Measurements from ENCODE around the gene FAM167B.
A peak's percentile ranks its signal among the peaks of the same experiment; 100 is the strongest.

Gene FAM167B

DNA sequence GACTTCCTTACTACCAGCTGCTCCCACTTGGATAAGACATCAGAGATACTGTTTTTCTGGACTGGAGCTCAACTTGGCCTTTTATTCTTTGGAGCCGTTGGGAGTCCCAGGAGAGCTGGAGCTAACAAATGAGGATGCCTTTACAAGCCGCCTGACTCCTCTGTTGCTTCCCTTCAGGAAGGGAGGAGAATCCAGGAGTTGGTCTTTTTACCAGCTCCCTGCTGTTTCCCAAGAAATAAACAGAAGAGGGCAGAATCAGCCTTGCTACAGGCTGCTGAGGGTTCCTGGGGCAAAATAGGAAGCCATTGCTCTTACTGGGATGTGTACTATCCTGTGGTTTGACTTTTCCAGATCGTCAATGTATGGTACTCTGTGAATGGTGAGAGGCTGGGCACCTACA is 23.3 kb upstream of the FAM167B start:
- no peak for DNase-seq (ENCODE audit: low spot score)

GRCh38 chr1:32224285-32224684 is 22.7 kb upstream of the FAM167B start:
- DNase-seq (ENCODE audit: low spot score): no peak

GRCh38 chr1:32228771-32229170 is 18.3 kb upstream of the FAM167B start:
- DNase-seq (ENCODE audit: low spot score): no peak

- DNase-seq (ENCODE audit: low spot score): no peak
Measured at GRCh38 chr1:32231843-32232432, 15.1 kb upstream of the FAM167B start.

DNA sequence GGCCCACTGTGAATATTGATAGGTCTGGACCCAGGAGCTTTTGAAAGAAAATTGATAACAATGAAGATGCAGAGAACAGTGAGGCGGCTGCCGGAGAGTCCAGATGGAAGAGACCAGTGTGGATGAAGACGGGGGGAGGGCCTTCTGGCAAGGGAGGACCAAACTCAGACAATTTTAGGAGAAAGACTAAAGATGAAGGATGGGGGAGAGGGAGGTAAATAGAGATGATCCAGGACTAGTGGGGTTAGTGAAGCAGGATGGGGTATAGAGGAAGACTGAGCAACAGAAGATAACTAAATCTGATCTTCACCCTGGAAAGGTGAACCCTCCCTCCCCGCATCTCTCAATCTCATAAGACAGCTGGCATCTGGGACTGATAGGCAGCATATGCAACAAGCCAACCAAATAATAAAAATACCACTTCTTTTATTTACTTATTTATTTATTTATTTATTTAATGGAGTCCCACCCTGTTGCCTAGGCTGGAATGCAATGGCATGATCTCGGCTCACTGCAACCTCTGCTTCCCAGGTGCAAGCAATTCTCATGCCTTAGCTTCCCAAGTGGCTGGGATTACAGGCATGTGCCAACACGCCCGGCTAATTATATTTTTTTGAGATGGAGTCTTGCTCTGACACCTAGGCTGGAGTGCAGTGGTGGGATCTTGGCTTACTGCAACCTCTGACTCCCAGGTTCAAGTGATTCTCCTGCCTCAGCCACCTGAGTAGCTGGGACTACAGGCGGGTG is 14.3 kb upstream of the FAM167B start:
- DNase-seq (ENCODE audit: low spot score): no peak

- no peak for DNase-seq (ENCODE audit: low spot score)
Measured at GRCh38 chr1:32234792-32235191, 12.2 kb upstream of the FAM167B start.

GRCh38 chr1:32239337-32239736 is 7.7 kb upstream of the FAM167B start:
- no peak for DNase-seq (ENCODE audit: low spot score)

DNA sequence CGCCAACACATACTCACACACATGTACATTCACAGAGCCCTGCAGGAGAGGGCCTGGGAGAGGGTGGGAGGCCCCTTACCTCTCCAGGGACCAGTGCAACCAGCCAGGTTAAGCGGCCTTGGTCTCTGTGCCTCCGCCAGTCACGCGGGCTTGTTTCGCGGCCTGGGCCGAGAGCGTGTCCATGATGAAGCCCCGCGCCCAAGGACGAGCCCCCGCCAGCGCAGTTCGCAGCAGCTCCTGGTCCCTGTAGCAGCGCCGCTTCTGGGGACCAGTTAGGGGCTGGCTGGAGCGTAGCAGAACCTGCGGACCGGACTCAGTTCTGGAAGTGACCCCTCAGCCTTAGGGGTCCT is 7.3 kb upstream of the FAM167B start:
- DNase-seq (ENCODE audit: low spot score): no peak

GRCh38 chr1:32240140-32240951 is 6.7 kb upstream of the FAM167B start:
- peak; percentile 89 for DNase-seq (ENCODE audit: low spot score)

GRCh38 chr1:32241001-32241763 is 5.8 kb upstream of the FAM167B start:
- DNase-seq (ENCODE audit: low spot score): peak; percentile 62

DNA sequence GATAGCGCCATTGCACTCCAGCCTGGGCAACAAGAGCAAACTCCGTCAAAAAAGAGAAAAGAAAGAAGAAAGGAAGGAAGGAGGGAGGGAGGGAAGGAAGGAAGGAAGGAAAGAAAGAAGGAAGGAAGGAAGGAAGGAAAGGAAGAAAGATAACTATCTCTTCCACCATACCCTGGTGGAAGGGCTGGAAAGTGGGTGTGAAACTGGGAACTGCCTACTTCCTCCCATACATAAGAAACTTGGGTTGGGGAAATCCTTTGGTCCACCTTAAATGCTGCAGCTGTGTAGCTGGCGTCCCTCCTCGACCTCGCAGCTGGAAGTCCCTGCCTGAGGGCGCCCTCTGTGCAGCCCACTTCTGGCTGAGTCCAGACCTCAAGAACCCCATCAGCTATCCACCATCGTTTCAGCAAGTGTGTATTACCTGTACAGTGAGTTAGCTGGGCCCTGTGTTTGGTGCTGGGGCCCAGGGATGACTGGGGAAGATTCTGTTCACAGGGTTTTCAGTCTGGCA is 4.6 kb upstream of the FAM167B start:
- DNase-seq (ENCODE audit: low spot score): no peak

- DNase-seq (ENCODE audit: low spot score): no peak
Measured at GRCh38 chr1:32247452-32247851, 430 bp downstream of the FAM167B start.

DNA sequence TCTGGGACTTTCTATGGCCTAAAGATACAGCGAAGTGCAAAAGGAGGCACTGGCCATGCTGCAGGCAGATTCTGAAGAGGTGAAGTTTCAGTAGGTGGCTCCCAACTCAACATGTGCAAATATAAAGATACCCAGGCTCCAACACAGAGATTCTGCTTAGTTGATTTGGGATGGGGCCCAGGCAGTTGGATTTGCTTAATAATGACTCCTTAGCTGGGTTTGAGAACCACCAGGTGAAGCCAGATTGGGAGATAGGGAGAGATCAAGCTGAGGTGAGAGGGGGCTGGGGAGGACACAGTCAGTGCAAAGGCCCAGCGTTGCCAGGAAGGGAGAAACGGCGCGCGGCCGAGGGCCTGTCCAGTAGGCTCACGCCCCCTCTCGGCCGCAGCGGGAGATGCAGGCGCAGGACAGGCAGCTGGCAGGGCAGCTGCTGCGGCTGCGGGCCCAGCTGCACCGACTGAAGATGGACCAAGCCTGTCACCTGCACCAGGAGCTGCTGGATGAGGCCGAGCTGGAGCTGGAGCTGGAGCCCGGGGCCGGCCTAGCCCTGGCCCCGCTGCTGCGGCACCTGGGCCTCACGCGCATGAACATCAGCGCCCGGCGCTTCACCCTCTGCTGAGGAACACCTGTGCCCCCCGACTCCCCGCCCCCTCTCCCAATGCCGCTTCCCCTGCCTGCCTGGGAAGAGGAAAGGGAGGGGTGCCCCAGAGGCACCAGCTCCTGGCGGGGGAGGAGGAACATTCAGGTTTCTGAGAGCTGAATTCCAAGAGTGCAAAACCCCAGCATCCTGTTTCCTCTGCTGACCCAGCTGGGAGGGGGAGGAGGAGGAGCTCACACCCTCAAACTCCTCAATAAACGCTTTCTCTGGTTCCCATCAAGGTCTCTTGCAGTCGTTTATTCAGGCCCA is 1.2 kb downstream of the FAM167B start:
- peak; percentile 95 for DNase-seq (ENCODE audit: low spot score)

DNA sequence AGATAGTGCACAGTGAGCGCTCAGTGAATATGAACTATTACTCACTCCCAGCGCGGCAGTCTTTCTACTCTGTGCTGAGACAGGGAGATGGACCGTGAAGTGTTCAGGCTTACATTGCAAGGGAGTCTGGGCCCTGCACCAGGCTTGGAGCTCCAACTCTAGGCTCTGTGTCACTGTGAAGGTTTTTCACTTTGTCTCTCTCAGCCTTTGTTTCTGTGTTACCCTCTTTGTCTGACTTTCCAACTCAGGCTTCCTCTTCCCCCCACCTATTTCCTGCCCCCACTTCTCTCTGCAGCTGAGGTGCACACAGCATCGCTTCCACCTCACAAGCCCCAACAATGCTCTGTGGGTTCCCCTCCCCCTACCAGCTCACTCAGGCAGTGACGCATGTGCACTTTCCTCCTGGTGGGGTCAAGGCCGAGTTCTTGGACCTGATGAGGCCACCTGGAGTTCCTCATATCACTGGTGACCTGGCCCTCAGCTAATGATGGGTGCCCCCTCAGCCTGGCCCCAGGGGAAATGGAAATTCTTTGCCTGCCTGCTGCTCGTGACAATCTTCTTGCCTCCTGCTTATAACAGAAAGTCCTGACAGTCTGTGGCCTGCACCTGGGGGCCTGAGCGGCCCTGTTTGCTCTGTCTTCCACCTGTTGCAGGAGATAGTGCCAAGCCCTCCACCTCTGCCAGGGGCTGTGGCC is 3.0 kb downstream of the FAM167B start:
- peak; percentile 39 for DNase-seq (ENCODE audit: low spot score)

DNA sequence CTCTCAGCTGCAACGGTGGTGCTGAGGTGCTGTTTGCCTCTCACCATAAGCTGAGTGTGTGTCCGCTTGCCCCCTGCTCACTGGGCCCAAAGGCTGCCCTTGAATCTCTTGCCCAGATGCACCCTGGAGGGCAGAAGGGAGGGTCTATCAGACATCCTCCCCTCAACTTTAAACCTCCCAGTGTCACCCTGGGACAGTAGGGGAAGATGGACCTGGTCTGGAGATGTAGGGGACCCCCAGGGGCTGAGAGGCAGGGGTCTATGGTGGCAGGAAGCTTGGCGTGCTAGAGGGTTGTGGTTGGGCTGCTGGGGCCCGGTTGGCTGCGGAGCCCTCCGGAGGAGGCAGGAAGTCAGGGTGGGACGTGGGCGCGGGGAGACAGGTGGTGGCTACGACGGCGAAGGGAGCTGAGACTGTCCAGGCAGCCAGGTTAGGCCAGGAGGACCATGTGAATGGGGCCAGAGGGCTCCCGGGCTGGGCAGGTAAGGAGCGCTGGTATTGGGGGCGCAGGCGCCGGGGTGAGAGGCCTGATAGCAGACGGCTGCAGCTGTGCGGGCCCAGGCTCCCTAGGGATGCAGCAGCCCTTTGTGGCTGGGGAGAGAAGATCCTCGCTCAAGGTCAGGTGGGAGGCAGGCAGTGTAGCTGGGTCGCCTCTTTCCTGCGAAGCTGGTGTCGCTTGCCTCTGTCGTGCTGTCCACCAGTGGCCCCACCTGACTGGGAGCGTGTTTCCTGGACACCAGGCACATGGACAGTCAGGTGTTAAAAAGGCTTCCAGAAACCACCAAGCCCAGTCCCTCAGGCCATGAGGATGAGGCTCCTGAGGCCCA is 4.1 kb downstream of the FAM167B start, which contains the start of gene LCK:
Gene LCK (plus strand): TSS at position 373 of the 824 bp plus-strand sequence. CDS start 23,065 bp downstream, outside the sequence.
- no peak for DNase-seq (ENCODE audit: low spot score)

DNA sequence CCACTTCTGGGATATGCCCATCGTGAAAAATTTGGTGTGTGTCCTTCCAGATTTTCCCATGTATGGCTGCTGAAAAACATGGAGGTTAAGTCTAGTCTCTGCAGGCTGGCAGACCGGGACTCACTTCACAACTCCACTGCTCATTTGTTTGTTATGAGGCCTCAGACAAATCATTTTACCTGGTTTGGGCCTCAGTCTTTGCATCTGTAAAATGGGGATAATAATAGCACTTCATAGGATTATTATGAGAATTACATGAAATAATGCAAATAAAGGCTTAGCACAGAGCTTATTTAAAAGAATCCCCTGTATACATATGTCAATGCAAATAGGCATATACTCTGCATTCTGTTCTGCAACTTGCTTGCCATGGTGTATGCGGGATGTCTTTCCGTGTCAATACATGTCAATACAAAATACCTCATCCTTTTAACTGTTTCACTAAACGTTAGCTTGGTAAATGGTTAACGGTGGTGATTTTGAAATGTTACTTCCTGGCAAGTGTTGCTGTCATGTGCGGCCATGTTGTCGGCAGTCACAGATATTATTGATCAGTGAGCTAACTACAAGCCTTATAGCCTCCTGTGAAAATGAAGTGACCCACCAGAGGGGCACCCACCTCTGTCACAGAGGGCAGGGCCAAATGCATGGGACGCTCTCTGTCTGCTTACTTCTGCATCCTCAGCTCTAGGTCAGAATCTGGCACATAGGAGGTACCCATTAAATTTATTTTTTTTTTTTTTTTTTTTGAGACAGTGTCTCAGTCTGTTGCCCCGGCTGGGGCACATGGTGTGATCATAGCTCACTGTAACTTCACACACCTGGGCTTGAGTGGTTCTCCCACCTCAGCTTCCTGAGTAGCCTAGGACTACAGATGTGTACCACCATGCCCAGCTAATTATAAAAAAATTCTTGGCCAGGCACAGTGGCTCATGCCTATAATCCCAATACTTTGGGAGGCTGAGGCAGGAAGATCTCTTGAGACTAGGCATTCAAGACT is 8.3 kb downstream of the FAM167B start:
- no peak for DNase-seq (ENCODE audit: low spot score)

DNA sequence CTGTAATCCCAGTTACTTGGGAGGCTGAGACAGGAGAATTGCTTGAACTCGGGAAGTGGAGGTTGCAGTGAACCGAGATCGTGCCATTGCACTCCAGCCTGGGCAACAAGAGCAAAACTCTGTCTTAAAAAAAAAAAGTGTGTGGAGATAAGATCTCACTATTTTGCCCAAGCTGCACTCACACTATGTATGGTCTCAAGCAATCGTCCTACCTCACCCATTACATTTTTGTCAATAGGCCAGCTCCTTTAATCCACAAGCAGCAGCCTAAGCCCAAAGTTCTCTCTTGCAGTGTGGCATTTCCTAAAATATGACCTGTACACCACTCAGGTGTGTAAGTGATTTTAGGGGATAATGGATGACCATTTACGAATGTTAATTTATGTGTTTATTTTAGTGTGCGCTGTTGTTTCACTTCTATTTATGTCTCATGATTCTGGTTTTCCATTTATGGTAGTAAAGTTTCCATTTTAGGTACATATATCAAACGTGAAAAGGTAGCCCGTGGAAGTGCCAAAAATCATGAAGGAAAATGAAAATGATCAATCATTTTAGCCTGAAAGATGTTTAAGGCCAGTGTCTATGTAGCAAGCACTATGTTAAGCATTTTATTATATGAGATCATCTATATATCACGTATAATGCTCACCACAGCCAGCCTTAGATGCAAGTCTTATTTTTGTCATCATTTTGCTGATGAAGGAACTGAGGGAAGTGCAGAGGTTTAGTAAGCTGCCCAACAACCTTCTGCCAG is 9.6 kb downstream of the FAM167B start:
- DNase-seq (ENCODE audit: low spot score): no peak

DNA sequence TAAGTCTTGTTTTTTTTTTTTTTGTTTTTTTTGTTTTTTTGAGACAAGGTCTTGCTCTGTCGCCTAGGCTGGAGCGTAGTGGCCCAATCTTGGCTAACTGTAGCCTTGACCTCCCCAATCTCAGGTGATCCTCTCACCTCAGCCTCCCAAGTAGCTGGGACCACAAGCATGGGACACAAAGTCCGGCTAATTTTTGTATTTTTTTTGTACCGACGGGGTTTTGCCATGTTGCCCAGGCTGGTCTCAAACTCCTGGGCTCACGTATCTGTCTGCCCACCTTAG is 10.1 kb downstream of the FAM167B start:
- DNase-seq (ENCODE audit: low spot score): no peak

All from iPS-NIHi11 (cell line).